ENCODE results near the gene RASGRP2.

The RASGRP2 gene

GRCh38 chr11:64694821-64695365 is 49.0 kb downstream of the RASGRP2 start:
- DNase-seq (ENCODE audit: low spot score), result no peak

GRCh38 chr11:64694026-64694755 is 49.8 kb downstream of the RASGRP2 start:
- DNase-seq (ENCODE audit: low spot score), result no peak

GRCh38 chr11:64692764-64693331 is 51.1 kb downstream of the RASGRP2 start:
- DNase-seq (ENCODE audit: low spot score), result no peak

DNA sequence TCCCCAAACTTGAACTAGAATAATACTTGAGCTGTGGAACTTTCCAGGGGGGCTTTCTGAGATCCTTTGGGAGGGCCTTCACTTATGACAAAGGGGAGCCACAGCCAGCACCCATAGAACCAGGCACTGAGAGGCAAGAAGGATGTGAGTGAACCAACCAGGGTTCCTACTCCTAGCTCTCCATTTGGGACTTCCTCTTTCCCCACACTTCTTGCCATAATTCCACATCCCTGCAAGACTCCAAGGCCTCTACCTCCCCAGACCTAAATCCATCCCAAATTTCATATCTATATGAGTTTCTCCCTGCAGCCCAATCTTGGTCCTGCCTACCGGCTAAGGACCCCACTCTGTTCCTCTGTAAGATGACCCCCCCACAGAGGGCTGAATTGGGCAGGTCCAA is 52.4 kb downstream of the RASGRP2 start:
- DNase-seq (ENCODE audit: low spot score), result no peak

GRCh38 chr11:64690235-64690634 is 53.7 kb downstream of the RASGRP2 start:
- DNase-seq (ENCODE audit: low spot score), result no peak

- DNase-seq (ENCODE audit: low spot score), result peak; percentile 90
Measured at GRCh38 chr11:64688534-64688982, 55.4 kb downstream of the RASGRP2 start.

- DNase-seq (ENCODE audit: low spot score), result no peak
Measured at GRCh38 chr11:64687643-64688533, 56.1 kb downstream of the RASGRP2 start.

DNA sequence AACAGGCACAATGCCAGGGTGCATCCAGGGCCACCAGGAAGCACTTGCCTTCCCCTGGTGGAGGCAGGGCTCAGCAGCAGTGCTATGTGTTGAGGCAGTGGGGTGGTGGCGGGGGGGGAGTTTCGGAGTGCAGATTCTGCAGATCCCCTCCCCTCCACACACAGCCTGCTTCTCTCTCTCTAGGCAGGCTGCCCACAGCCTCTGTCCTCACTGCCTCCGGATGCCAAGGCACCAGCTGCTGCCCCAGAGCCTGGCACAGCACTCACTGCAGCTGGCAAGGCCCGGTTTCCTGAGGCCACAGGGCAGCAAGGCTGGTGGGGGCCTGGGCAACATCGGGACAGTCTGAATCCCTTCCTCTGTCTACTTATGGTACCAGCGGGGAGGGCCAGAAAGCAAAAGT is 56.7 kb downstream of the RASGRP2 start:
- DNase-seq (ENCODE audit: low spot score), result no peak

DNA sequence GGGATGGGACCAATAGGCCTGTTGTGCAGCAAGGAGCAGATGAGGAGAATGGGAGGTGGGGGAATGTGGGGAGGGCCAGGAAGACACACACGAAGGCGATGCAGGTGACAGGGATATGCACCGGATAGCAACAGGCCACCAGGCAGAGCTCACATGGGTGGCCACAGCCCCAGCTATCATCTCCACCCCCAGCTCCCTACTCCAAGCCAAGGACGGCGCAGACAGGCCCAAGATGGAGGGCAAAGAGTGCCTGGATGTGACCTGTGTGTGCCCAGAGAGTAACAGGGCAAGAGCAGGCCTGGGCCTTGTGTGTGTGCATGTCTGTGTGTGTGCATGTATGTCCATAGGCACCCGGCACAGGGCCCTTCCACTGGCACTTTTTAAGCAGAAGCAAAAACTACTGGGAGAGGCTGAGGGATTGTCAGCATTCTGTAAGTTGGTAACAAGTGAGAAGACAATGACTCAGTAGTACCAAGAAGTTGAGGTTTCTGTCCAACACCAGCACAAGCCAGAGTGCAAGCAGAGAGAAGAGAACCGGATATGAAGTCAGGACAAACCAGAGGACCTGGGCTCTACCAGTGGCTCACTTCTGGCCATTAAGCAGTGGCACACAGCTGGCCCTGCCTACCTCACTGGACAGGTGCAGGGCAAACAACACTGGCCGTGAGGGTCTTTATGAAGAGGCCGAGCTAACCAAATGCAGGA is 57.3 kb downstream of the RASGRP2 start:
- no peak for DNase-seq (ENCODE audit: low spot score)

GRCh38 chr11:64685536-64685935 is 58.4 kb downstream of the RASGRP2 start:
- no peak for DNase-seq (ENCODE audit: low spot score)

DNA sequence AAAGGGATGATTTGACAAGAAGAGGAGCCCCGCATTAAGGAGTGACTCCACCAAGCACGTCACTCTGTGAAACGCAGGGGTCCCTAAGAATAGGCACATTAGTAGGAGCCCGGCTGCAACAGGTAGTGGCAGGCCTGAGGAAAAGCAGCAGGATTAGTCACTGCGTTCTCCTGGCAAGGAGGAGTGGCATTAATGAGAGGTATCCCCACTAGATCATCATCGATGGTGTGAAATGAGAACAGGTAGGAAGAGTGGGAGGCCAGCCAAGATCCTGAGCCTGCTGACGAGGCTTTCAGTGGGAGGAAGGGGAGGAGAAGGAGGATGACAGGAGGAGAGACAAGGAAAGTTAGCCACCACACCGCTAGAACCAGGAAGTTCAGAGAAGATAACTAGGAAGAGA is 59.6 kb downstream of the RASGRP2 start:
- no peak for DNase-seq (ENCODE audit: low spot score)

GRCh38 chr11:64681171-64681570 is 62.8 kb downstream of the RASGRP2 start:
- no peak for DNase-seq (ENCODE audit: low spot score)

GRCh38 chr11:64679846-64680245 is 64.1 kb downstream of the RASGRP2 start:
- DNase-seq (ENCODE audit: low spot score), result no peak

DNA sequence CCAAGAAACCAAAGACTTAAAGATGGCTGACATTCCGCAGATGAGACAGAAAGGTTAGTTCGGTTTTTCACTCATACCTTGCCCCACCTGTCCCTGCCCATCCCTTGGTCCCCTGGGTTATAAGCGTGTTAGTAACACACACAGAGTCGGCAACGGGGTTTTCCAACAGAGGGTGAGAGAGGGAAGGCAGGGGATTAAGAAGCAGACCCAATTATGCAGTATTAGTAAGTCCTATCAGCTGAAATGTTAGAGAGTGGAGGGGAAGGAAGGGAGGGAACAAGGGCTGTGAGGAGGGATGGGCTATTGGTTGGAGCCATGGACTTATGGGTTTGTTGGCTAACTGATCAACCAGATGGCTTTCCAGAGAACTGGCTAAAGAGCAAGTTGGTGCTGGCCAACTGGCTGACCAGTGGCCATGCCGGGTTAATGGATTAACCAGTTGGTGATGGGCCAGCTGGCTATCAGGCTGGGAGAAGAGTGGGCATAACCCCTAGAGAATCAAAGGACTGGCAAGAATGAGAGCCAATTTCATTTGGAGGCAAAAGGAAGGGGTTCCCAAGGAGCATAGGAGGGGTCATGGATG is 66.4 kb downstream of the RASGRP2 start:
- DNase-seq (ENCODE audit: low spot score), result no peak
